NCI-H524 treated with DMSO at 0.1 percent for 48 hours (cell line): ENCODE results near the gene ANXA5.
"Not testable (repeated sequence)": the region's sequence is repeated elsewhere in the genome, so short reads cannot be mapped to it uniquely, and the experiment has no call there.

Experiments used
- DNase-seq: peaks from one replicate; lab custom pipeline; 2025; lab: John Stamatoyannopoulos, UW

ANXA5 gene

DNA sequence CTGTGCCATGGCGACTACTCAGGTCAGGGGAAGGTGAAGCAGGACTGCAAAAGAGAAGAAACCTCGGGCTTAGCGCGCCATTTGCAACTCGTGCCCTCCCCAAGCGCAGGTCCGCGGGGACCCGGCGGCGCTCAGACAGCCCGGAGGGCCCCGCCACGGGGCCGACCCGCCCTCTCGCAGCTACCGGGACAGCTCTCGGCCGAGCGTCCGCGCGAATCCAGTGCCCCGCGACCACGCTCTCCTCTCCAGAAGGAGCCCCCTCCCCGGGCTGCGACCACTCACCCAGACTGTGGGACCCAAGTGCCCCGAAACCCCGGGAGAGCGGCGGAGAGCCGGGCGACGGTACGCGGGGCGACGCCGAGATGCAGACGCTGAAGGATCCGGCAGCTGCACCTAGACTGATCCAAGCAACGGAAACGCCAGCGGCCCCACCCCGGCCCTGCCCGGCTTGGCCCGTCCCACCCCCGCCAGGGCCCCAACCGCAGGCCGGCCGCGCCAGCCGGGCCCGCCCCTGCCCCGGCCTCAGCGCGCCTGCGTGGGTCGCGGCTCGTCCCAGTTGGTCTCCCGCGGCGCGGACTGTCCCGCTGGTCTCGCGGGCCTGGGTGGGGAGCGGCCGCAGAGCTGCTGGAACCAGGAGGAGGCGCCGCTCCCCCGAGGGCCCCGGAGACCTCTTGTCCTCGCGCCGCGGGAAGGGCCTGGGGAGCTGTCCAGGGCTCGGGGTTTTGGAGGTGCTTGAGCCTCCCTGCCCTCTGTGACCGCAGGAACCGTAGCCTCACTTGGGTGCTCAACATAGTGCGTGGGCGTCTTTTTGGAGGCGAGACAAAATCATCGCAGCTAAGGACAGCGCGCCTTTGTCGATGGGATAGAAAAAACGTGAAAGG, at the start of gene ANXA5:
ANXA5 (minus strand) TSS at position 400 of the 881 bp plus-strand sequence; CDS start at position 9, 391 bp downstream.
- no peak for DNase-seq

DNA sequence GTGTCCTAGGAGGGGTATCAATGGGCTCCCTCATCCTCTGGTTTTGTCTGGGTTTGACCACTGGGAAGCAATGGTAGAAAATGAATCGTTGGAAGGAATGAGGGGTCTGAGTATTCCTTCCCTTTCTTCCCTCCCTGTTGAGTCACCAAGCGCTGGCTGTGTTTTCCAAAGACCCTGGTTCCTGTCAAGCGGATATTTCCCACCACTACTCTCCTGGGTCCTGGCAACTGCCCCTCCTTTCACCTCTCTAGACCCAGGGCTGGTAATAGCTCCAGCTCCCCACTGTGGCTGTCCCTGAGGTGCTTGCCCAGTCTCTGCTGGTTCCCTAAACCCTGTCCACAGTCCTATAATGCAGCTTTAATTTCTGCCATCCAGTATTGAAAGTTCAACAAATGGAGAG, 46.0 kb upstream of the ANXA5 start:
- DNase-seq = no peak

- no peak for DNase-seq
These were observed 45.0 kb upstream of the ANXA5 start for GRCh38 chr4:121741751-121742150.

- no peak for DNase-seq
These were observed 44.1 kb upstream of the ANXA5 start for GRCh38 chr4:121740796-121741409.

DNA sequence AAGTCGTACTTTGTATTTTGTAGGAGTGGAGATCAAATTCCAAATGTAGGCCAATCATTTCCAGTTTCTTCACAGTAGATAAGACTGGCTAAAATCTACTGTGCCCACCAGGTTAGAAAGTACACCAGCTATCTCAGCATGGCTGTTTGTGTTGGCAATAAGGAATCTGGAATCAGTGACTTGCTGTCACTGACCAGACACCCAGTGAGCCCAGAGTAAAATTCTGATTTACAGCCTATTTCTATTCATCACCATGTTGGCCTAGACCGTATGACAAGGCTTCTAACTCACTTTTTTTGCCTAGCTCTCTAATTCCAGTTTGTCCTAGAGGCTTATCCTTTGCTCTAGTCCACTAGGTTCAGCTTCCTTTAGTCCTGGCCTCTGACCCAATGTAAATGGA, 42.8 kb upstream of the ANXA5 start:
- DNase-seq = no peak

GRCh38 chr4:121738780-121739535, 42.2 kb upstream of the ANXA5 start:
- DNase-seq = no peak

DNA sequence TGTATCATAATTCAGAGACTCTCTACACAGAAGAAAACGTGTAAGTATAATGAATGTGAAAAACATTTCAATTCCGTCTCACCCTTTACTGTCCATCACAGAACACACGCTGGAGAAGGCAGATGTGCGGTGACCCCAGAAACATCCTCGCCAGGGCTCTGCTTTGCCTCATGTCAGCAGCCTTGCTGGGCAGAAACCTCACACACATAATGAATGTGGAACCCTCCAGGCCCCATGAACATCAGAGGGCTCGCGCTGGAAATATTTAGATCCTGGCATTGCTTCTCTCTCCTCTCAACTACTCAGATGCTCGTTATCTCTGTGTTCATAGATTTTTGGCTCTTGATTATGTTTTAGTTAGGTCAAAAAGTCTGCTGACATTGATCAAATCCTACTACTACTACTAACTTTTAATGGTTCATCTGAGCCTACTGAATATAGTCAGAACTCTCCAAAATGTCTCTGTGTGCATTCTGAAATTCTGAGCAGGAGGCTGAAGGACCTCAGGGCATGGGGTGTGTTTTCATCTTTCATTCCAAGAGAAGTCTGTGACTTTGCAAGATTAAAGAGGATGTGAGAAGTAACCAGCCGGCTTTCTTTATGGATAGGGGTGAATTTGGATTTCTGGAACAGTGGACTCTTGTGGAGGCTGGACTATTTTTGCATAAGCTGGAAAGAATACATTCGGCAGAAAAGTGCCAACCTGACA, 41.2 kb upstream of the ANXA5 start:
- DNase-seq = no peak

GRCh38 chr4:121736735-121737351, 40.1 kb upstream of the ANXA5 start:
- DNase-seq = no peak

DNA sequence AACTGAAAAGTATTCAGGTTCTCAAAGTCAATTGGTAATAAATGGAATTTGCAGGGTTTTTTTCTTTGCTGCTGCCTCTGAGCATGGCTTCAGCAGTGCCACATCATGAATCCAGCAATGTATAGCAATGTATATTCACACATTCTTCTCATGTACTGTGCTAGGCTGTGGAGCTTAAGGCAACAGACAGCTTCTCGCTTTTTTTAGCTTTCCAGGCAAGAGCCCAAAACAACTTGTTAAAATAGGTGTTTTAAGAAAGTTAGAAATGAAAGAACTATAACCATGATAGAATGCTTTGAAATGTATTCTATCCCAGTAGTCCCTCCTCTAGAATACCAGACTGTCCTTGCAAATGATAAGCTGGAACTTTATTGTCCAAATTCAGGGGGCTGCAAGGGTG, 37.8 kb upstream of the ANXA5 start:
- no peak for DNase-seq

DNA sequence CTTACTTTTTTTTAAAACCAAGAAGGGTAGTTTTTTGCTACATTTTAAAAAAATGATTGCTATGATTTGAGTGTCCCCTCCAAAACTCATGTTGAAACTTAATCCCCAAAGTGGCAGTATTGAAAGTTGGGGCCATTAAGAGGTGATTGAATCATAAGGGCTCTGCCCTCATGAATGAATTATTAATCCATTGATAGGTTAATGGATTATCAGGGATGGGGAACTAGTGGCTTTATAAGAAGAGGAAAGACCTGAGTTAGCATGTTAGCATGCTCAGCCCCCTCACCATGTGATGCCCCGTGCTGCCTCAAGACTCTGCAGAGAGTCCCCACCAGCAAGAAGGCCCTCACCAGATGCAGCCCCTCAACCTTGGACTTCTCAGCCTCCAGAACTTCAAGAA, 37.2 kb upstream of the ANXA5 start:
- DNase-seq = no peak

GRCh38 chr4:121729753-121730152, 33.0 kb upstream of the ANXA5 start:
- not testable (repeated sequence) for DNase-seq

GRCh38 chr4:121728798-121729226, 32.0 kb upstream of the ANXA5 start:
- DNase-seq = no peak

- DNase-seq = no peak
These were observed 31.3 kb upstream of the ANXA5 start for GRCh38 chr4:121728066-121728465.

DNA sequence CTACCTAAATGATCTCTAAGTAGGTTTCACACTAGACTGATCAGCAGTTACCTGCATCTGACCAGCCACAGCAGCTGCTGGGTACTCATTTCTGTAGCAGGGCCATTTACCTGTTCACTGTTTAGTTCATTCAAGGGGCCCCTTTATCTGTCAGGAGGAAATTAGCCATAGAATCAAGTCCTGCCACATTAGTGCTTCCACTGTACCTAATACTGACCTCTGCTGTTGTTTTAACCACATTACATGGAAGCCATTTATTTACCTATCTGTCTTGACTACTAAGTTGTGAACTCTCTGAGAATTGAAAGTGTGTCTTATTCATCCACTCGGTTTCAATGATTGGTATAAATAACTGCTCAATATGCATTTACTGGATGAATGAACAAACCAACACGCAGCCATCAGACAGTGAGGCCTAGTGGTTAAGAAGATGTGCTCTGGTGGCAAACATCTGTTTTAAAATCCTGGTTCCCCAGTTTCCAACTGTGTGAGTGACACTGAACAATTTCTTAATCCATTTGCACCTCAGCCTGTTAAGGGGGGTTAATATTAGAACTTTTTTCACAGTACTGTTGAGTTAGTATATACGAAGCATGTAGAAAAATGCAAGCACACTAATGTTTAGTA, 30.0 kb upstream of the ANXA5 start:
- no peak for DNase-seq

GRCh38 chr4:121724671-121725070, 27.9 kb upstream of the ANXA5 start:
- DNase-seq = no peak

- DNase-seq = no peak
These were observed 24.9 kb upstream of the ANXA5 start for GRCh38 chr4:121721700-121722099.

GRCh38 chr4:121720109-121720508, 23.3 kb upstream of the ANXA5 start:
- DNase-seq = no peak

GRCh38 chr4:121717680-121718237, 21.0 kb upstream of the ANXA5 start:
- no peak for DNase-seq

- DNase-seq = no peak
These were observed 17.8 kb upstream of the ANXA5 start for GRCh38 chr4:121714548-121714947.

DNA sequence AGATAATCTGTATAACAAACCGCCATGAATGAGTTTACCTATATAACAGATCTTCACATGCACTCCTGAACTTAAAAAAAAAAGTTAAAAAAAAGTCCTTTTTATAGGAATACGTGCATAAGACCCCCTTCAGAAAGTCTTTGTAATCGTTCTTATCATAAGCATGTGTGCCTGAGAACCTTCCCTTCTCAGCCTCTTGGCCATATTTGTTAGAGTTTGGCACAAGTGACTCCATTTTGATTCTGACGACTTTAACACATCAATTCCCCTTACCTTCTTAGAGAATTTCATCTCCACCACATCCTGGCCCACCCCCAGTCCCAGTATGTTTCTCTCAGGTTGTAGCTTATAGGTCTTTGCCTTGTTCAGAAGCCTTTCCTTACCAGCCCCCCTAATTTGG, 16.0 kb upstream of the ANXA5 start:
- no peak for DNase-seq
